CD4-positive, alpha-beta T cell (primary cell): ENCODE results near the gene GPD2. TPM values are rescaled to one million over a fixed set of nuclear protein-coding genes. Genes with fewer than 3 reads are reported as not detected.
A peak's percentile ranks its signal among the peaks of the same experiment; 100 is the strongest.
"Not testable (repeated sequence)": the region's sequence is repeated elsewhere in the genome, so short reads cannot be mapped to it uniquely, and the experiment has no call there.

Experiments
- ATAC-seq: fragments of 200-7000 bp; cut with Tn5 transposase; one replicate; pipeline ENCODE4 v1.10.0; 2022; ENCODE audit warnings: mild to moderate bottlenecking; ENCODE audit not compliant: poor library complexity
- CTCF ChIA-PET: fragments of 350-600 bp; sonication (Branson Sonifier 250); formaldehyde crosslinking; loops from one replicate; lab custom pipeline; 2021; ENCODE audit warnings: antibody characterized with exemption, inconsistent platforms; lab: Charles Lee
- POLR2A ChIA-PET: fragments of 350-600 bp; sonication (Branson Sonifier 250); formaldehyde crosslinking; loops from one replicate; lab custom pipeline; 2021; ENCODE audit warnings: antibody characterized with exemption, inconsistent platforms; lab: Charles Lee
- DNase-seq, 14 experiments: peaks; one replicate each; pipeline ENCODE4 v3.0.0-alpha.2; 2013 to 2020; ENCODE audit warnings: mixed read lengths in 2 of 14
- H3K27ac ChIP-seq, 2 donors: one replicate each; pipeline versions ENCODE4 v1.5.1 to v1.7.0; 2013; ENCODE audit warnings: low read length in 2 of 2, low read depth in 1 of 2, mild to moderate bottlenecking in 1 of 2
- H3K27me3 ChIP-seq, 2 experiments: 1 replicate in 1 of 2; 2 replicates in 1 of 2; pipeline versions ENCODE4 v1.6.1 to v1.7.0; 2013; ENCODE audit warnings: low read length in 2 of 2, control low read depth in 1 of 2, mild to moderate bottlenecking in 1 of 2, moderate library complexity in 1 of 2; ENCODE audit not compliant: insufficient read depth in 2 of 2, control insufficient read depth in 1 of 2
- H3K36me3 ChIP-seq: one replicate; pipeline ENCODE4 v1.6.1; 2013; ENCODE audit warnings: low read length, control low read depth; ENCODE audit not compliant: insufficient read depth
- H3K4me1 ChIP-seq: one replicate; pipeline ENCODE4 v1.6.1; 2013; ENCODE audit warnings: low read length, control low read depth; ENCODE audit not compliant: insufficient read depth
- H3K4me3 ChIP-seq: one replicate; pipeline ENCODE4 v1.5.1; 2013; ENCODE audit warnings: mild to moderate bottlenecking, low read length, moderate library complexity
- H3K9me3 ChIP-seq, 2 experiments: 1 replicate in 1 of 2; 2 replicates in 1 of 2; pipeline versions ENCODE4 v1.6.1 to v1.7.0; 2013; ENCODE audit warnings: low read length in 2 of 2, mild to moderate bottlenecking in 2 of 2, control low read depth in 1 of 2, moderate library complexity in 1 of 2; ENCODE audit not compliant: control insufficient read depth in 1 of 2, insufficient read depth in 1 of 2
- H3K27ac Mint-ChIP-seq: one replicate; pipeline ENCODE4 v1.8.0; 2020; ENCODE audit warnings: mixed read lengths
- H3K27me3 Mint-ChIP-seq: one replicate; pipeline ENCODE4 v1.8.0; 2021; ENCODE audit warnings: mixed read lengths
- H3K36me3 Mint-ChIP-seq: one replicate; pipeline ENCODE4 v1.8.0; 2021; ENCODE audit warnings: low read depth, mixed read lengths
- H3K4me1 Mint-ChIP-seq: one replicate; pipeline ENCODE4 v1.8.0; 2021; ENCODE audit warnings: low read depth, mixed read lengths
- H3K4me3 Mint-ChIP-seq: one replicate; pipeline ENCODE4 v1.8.0; 2020; ENCODE audit warnings: mild to moderate bottlenecking, mixed read lengths
- H3K9me3 Mint-ChIP-seq: one replicate; pipeline ENCODE4 v1.8.0; 2020; ENCODE audit warnings: mixed read lengths
- intact Hi-C, 2 experiments: fragments of 100-400 bp; cut with DNase I in 1 of 2; cut with micrococcal nuclease in 1 of 2; formaldehyde crosslinking; loops; one replicate each; pipeline versions ENCODE4 v1.15.1 to v1.9.0; 2023 to 2025; cut with DNase I, micrococcal nuclease
- total RNA-seq, 174 experiments: library from RNA in 2 of 174; stranded (reverse) in 2 of 174; gene quantifications; one replicate each; pipeline ENCODE4 v1.2.3 and lab custom pipeline; 2021 to 2026
- TF ChIP-seq, protein P1 (sequence below): fragments of 200-600 bp; IDR thresholded peaks from one replicate; pipeline ENCODE4 v1.8.0; 2022; ENCODE audit warnings: antibody characterized with exemption, mild to moderate bottlenecking

GPD2 gene
- total RNA-seq, 2 experiments from 2014 or later = 6.2 to 6.7 TPM

DNA sequence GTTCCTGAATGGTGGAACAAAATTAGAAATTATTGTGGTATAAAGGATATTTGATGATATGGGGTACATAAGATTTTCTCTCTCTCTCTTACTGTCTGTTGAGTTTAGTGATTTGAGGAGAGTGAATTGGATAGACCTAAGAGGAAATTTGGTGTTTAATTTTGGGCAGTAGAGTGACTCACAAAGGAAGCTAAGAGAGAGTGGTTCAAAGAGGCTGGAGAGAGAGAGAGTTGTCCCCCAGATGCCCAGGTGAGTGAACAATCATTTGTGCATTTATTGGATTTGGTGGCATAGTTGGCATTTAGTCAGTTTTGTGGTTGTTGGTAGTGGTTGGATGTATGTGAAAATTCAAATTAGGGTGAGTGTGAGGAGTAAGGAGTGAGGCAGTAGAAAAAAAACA lies 56.8 kb downstream of the GPD2 start:
- Histone ChIP-seq H3K27me3 (no peaks in the 10 kb centered on the region), H3K27ac (no peak overlapping the region), H3K4me3 (no peak overlapping the region), H3K36me3 (no peaks in the 10 kb centered on the region), H3K4me1 (peaks cover 6% of the 10 kb centered on the region), H3K9me3 (no peaks in the 10 kb centered on the region)
- TF ChIP-seq, protein P1, sequence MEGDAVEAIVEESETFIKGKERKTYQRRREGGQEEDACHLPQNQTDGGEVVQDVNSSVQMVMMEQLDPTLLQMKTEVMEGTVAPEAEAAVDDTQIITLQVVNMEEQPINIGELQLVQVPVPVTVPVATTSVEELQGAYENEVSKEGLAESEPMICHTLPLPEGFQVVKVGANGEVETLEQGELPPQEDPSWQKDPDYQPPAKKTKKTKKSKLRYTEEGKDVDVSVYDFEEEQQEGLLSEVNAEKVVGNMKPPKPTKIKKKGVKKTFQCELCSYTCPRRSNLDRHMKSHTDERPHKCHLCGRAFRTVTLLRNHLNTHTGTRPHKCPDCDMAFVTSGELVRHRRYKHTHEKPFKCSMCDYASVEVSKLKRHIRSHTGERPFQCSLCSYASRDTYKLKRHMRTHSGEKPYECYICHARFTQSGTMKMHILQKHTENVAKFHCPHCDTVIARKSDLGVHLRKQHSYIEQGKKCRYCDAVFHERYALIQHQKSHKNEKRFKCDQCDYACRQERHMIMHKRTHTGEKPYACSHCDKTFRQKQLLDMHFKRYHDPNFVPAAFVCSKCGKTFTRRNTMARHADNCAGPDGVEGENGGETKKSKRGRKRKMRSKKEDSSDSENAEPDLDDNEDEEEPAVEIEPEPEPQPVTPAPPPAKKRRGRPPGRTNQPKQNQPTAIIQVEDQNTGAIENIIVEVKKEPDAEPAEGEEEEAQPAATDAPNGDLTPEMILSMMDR = no peak
- Mint-ChIP-seq H3K4me1 (peaks cover 50% of the 10 kb centered on the region), H3K27me3 (no peaks in the 10 kb centered on the region), H3K27ac (no peak overlapping the region), H3K9me3 (no peaks in the 10 kb centered on the region), H3K36me3 (no peaks in the 10 kb centered on the region), H3K4me3 (no peak overlapping the region)
- ChIA-PET POLR2A (interaction anchor here (1.4 kb wide), 1 partner anchor 158 kb away, joined by 3 read pairs; no protein-coding TSS in a partner anchor), CTCF (no interaction called here)
- DNase-seq (no peak), ATAC-seq (no peak)
- intact Hi-C loops = loop anchor here in 1 of 2 experiments (10.0 kb wide), 1 partner anchor 158 kb away; the partner anchor contains the start of gene NR4A2

DNA sequence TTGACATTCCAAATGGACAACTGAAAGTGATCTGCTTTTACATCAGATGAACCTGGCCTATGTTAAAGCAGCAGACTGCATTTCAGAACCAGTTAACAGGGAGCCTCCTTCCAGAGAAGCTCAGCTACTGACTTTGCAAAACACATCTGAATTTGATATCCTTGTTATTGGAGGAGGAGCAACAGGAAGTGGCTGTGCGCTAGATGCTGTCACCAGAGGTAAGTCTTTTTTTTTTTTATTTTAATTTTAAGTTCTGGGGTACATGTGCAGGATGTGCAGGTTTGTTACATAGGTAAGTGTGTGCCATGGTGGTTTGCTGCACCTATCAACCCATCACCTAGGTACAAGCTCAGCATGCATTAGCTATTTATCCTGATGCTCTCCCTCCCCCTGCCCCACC lies 59.8 kb downstream of the GPD2 start:
- not testable (repeated sequence) for H3K36me3 Mint-ChIP-seq, H3K4me1 ChIP-seq, H3K36me3 ChIP-seq, H3K27me3 ChIP-seq, H3K27ac ChIP-seq, H3K27me3 Mint-ChIP-seq, H3K9me3 Mint-ChIP-seq, H3K27ac Mint-ChIP-seq, H3K4me3 Mint-ChIP-seq, H3K4me3 ChIP-seq, H3K9me3 ChIP-seq
- ChIA-PET POLR2A (interaction anchor here (0.7 to 1.4 kb wide), 4 partner anchors 8 to 161 kb away, joined by 3 to 4 read pairs (median 4); no protein-coding TSS in a partner anchor), CTCF (interaction anchor here (1.2 to 1.3 kb wide), 2 partner anchors 8 to 10 kb away, joined by 3 to 4 read pairs; no protein-coding TSS in a partner anchor)
- intact Hi-C loops = loop anchor here in 1 of 2 experiments (10.0 kb wide), 1 partner anchor 161 kb away; the partner anchor contains the start of gene NR4A2
- DNase-seq (peak in 3 of 14 experiments; percentile 11 to 47 (median 11)), ATAC-seq (peak; percentile 68)
- peaks cover 34% of the 10 kb centered on the region for H3K4me1 Mint-ChIP-seq

DNA sequence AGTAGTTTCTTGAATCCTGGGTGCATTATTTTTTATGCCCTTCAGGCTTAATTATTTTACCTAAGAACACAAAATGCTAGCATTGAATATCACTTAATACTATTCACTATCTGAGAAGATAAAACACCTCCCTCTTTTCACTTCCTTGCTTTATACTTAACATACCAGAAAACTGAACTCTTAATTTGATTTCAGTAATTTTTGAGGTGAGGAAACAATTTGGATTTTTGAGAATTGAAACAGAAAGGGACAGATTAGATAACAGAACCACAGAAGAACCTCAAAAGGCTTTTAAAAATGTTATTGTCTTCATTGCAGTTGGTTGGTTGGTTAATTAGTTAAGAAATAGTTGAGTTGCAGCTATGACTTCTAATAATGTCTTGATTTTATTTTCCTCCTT lies 69.5 kb downstream of the GPD2 start:
- Histone ChIP-seq H3K27ac (no peak overlapping the region), H3K4me1 (no peaks in the 10 kb centered on the region), H3K27me3 (no peaks in the 10 kb centered on the region), H3K9me3 (no peaks in the 10 kb centered on the region), H3K36me3 (no peaks in the 10 kb centered on the region), H3K4me3 (no peak overlapping the region)
- Mint-ChIP-seq H3K4me3 (no peak overlapping the region), H3K27me3 (no peaks in the 10 kb centered on the region), H3K9me3 (no peaks in the 10 kb centered on the region), H3K4me1 (no peaks in the 10 kb centered on the region), H3K36me3 (peaks cover 6% of the 10 kb centered on the region), H3K27ac (no peak overlapping the region)
- ChIA-PET CTCF (no interaction called here), POLR2A (no interaction called here)
- no peak for ATAC-seq
- TF ChIP-seq, protein P1 = no peak
- DNase-seq = no peak
- intact Hi-C loops = no loop called here

DNA sequence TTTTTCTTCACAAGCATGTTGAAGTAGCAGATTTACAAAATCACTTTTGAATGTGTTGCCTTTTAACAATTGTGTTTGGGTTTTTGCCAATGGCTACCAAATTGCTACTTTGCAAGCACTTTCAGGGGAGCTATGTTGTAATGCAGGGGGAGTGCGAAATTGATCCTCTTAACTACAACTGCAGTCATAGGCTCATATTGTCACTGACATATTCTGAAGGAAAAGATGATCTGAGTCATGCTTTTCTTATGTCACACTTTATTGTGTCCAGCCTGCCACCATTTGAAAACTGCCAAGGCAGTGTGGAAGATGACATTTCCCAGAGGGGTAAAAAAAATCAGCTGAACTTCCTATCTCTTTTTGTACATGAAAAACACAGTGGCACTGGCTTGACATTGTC lies 74.9 kb downstream of the GPD2 start:
- intact Hi-C loops = no loop called here
- peaks cover 5% of the 10 kb centered on the region for H3K36me3 ChIP-seq

More for the DNA sequence above, 74.9 kb downstream of the GPD2 start:
- DNase-seq (no peak), ATAC-seq (no peak)
- no peaks in the 10 kb centered on the region for H3K4me1 ChIP-seq
- H3K27me3 ChIP-seq = no peaks in the 10 kb centered on the region
- H3K27ac ChIP-seq = no peak overlapping the region
- H3K27ac Mint-ChIP-seq = no peak overlapping the region
- no peaks in the 10 kb centered on the region for H3K4me1 Mint-ChIP-seq
- TF ChIP-seq, protein P1 = no peak
- H3K9me3 ChIP-seq = no peaks in the 10 kb centered on the region
- H3K4me3 Mint-ChIP-seq = no peak overlapping the region
- ChIA-PET CTCF (no interaction called here), POLR2A (no interaction called here)
- no peaks in the 10 kb centered on the region for H3K27me3 Mint-ChIP-seq
- H3K4me3 ChIP-seq = no peak overlapping the region
- H3K36me3 Mint-ChIP-seq = peaks cover 52% of the 10 kb centered on the region
- no peaks in the 10 kb centered on the region for H3K9me3 Mint-ChIP-seq
